Panc1 (cell line): ENCODE results near the gene C6orf89. TPM values are rescaled to one million over a fixed set of nuclear protein-coding genes. Genes with fewer than 3 reads are reported as not detected.

ENCODE experiments used
- ATAC-seq: fragments of 200-7000 bp; cut with Tn5 transposase; 2 replicates; pipeline ENCODE4 v1.9.1; 2020; ENCODE audit warnings: mild to moderate bottlenecking, moderate library complexity
- BruUV-seq: library from RNA; stranded (reverse); fragments of 400-500 nt; replicated peaks from 2 replicates; lab custom pipeline; 2021; lab: Mats Ljungman, UMichigan
- CTCF ChIA-PET: fragments of 300-600 bp; sonication (Branson Sonifier 250); formaldehyde crosslinking; loops from one replicate; lab custom pipeline; 2022; ENCODE audit warnings: antibody characterized with exemption; lab: Charles Lee
- POLR2A ChIA-PET: fragments of 300-600 bp; sonication (Branson Sonifier 250); formaldehyde crosslinking; loops from one replicate; lab custom pipeline; 2022; ENCODE audit warnings: antibody characterized with exemption; lab: Charles Lee
- DNase-seq: peaks from one replicate; pipeline ENCODE4 v3.0.0-alpha.2; 2010; ENCODE audit warnings: low read depth, low spot score
- H3K27ac ChIP-seq: 2 replicates; pipeline ENCODE4 v1.5.1; 2011; ENCODE audit warnings: mild to moderate bottlenecking, low read length, inconsistent platforms
- H3K27me3 ChIP-seq: fragments of 200-500 bp; sonication (Bioruptor generic); 2 replicates; pipeline ENCODE4 v1.6.0; 2014; ENCODE audit warnings: low read length, inconsistent platforms; ENCODE audit not compliant: control insufficient read depth, insufficient read depth
- H3K36me3 ChIP-seq: fragments of 200-500 bp; sonication (Bioruptor generic); 2 replicates; pipeline ENCODE4 v1.5.1; 2014; ENCODE audit warnings: inconsistent platforms, mild to moderate bottlenecking, low read length, moderate library complexity; ENCODE audit not compliant: control insufficient read depth, insufficient read depth
- H3K4me1 ChIP-seq: 2 replicates; pipeline ENCODE4 v1.5.1; 2011; ENCODE audit warnings: inconsistent platforms, mild to moderate bottlenecking, low read length, moderate library complexity; ENCODE audit not compliant: control insufficient read depth, insufficient read depth
- H3K4me3 ChIP-seq, 2 experiments: 2 replicates each; pipeline ENCODE4 v1.5.1; 2011 to 2012; ENCODE audit warnings: low read depth in 2 of 2, low read length in 2 of 2, mild to moderate bottlenecking in 2 of 2, inconsistent platforms in 1 of 2, moderate library complexity in 1 of 2
- H3K9me3 ChIP-seq: fragments of 200-500 bp; sonication (Bioruptor generic); 2 replicates; pipeline ENCODE4 v1.5.1; 2014; ENCODE audit warnings: low read depth, mild to moderate bottlenecking, inconsistent platforms, low read length, moderate library complexity; ENCODE audit not compliant: control insufficient read depth, insufficient read depth
- CTCF ChIP-seq: fragments of 450-650 bp; IDR thresholded peaks from 2 replicates; pipeline ENCODE4 v1.5.1; 2017; ENCODE audit warnings: mild to moderate bottlenecking
- POLR2AphosphoS5 ChIP-seq: IDR thresholded peaks from 2 replicates; pipeline ENCODE4 v1.6.1; 2012; ENCODE audit warnings: mild to moderate bottlenecking, low read depth, low read length, moderate library complexity
- REST ChIP-seq, 2 experiments: IDR thresholded peaks; 2 replicates each; pipeline ENCODE4 v1.6.1; 2011 to 2012; ENCODE audit warnings: low read depth in 2 of 2, control low read depth in 1 of 2, low read length in 1 of 2, mild to moderate bottlenecking in 1 of 2, moderate library complexity in 1 of 2; ENCODE audit not compliant: insufficient read depth in 1 of 2
- SIN3A ChIP-seq: IDR thresholded peaks from 2 replicates; pipeline ENCODE4 v1.6.1; 2012; ENCODE audit warnings: low read depth, mild to moderate bottlenecking, low read length, moderate library complexity, borderline replicate concordance; ENCODE audit not compliant: insufficient read depth
- TCF7L2 ChIP-seq: IDR thresholded peaks from 2 replicates; pipeline ENCODE4 v1.6.1; 2011; ENCODE audit warnings: mild to moderate bottlenecking, low read depth, low read length, inconsistent platforms
- in situ Hi-C: cut with HindIII; loops from 2 replicates; pipeline ENCODE4 v1.10.0; 2016; ENCODE audit warnings: low sequenced_read_pairs, low pct_unique_long_range_greater_than_20kb
- intact Hi-C: fragments of 100-400 bp; cut with micrococcal nuclease; formaldehyde crosslinking; loops from one replicate; pipeline ENCODE4 v1.10.0; 2022; ENCODE audit not compliant: unreplicated experiment
- total RNA-seq: library from RNA; stranded (reverse); gene quantifications from one replicate; pipeline ENCODE4 v1.2.1, GENCODE V29; 2021; ENCODE audit not compliant: unreplicated experiment

C6orf89 gene
- total RNA-seq, 1 experiment from 2014 or later = 59.2 TPM

- ATAC-seq = no peak
- Histone ChIP-seq H3K27me3 (no peaks in the 10 kb centered on the region), H3K4me3 (no peak overlapping the region), H3K9me3 (no peaks in the 10 kb centered on the region), H3K27ac (no peak overlapping the region), H3K36me3 (peaks cover 7% of the 10 kb centered on the region; the same call in 1 of the 2 replicates), H3K4me1 (no peaks in the 10 kb centered on the region)
- TF ChIP-seq REST (IDR thresholded peaks at IDR 0.05; ENCODE audit: insufficient read depth in 1 of 2, low read depth in 2 of 2, low read length in 1 of 2) (no peak), SIN3A (no peak), TCF7L2 (no peak), POLR2AphosphoS5 (no peak), CTCF (no peak)
- CTCF ChIA-PET = no interaction called here
- in situ Hi-C loops (no loop called here), intact Hi-C loops (no loop called here)
- POLR2A ChIA-PET = interaction anchor here (0.6 to 0.7 kb wide), 2 partner anchors 23 to 59 kb away, joined by 3 read pairs; no protein-coding TSS in a partner anchor
- BruUV-seq = no TSS peak
- DNase-seq = no peak
Measured at GRCh38 chr6:36867471-36868224, 18.1 kb upstream of the C6orf89 start.

- ChIA-PET CTCF (no interaction called here), POLR2A (no interaction called here)
- H3K27ac ChIP-seq = no peak overlapping the region
- no peak for ATAC-seq
- peaks cover 9% of the 10 kb centered on the region for H3K36me3 ChIP-seq
- no peaks in the 10 kb centered on the region for H3K9me3 ChIP-seq
- BruUV-seq = no TSS peak
- peaks cover 16% of the 10 kb centered on the region for H3K4me1 ChIP-seq
- H3K27me3 ChIP-seq = no peaks in the 10 kb centered on the region
- intact Hi-C loops = no loop called here
- in situ Hi-C loops = no loop called here
- H3K4me3 ChIP-seq = no peak overlapping the region
- TF ChIP-seq REST (IDR thresholded peaks at IDR 0.05; ENCODE audit: insufficient read depth in 1 of 2, low read depth in 2 of 2, low read length in 1 of 2) (no peak), CTCF (no peak), POLR2AphosphoS5 (no peak), TCF7L2 (no peak), SIN3A (no peak)
- DNase-seq = no peak
Measured at GRCh38 chr6:36871686-36872085, 14.1 kb upstream of the C6orf89 start.
